ENCODE measurements around the gene IGHMBP2. TPM values are rescaled to one million over a fixed set of nuclear protein-coding genes. Genes with fewer than 3 reads are reported as not detected.

The IGHMBP2 gene
- total and polyA plus RNA-seq, 2 donors from 2014 or later, result 8.8 to 19.6 TPM

DNA sequence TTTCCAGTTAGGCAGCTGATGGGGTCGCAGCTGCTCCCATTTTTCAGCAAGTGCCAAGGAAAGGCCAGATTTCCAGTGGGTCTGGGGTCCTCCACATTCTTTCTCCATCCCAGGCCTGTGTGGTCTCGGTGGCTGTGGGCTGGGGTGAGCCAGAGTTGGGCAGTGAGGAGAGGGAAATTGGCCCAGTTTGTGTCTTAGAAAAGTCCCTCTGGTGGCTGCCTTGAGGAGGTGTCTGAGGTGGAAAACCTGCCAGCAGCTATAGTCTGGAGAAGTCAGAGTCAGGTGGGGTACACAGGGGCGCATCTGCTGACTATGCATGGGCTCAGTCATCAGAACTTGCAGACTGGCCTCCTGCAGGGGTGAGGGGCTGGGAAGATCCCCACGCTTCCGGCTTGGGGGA, 46.6 kb downstream of the IGHMBP2 start:
- Histone ChIP-seq H3K27ac (ENCODE audit: low read depth in 2 of 2, low read length in 2 of 2) (no peak overlapping the region), H3K9me3 (ENCODE audit: control insufficient read depth in 2 of 3, insufficient read depth in 1 of 3, low read length in 3 of 3) (no peaks in the 10 kb centered on the region), H3K4me1 (ENCODE audit: control insufficient read depth in 2 of 3, insufficient read depth in 2 of 3, low read depth in 1 of 3, low read length in 3 of 3) (no peaks in the 10 kb centered on the region), H3K27me3 (ENCODE audit: control insufficient read depth, insufficient read depth, low read length) (no peaks in the 10 kb centered on the region), H3K36me3 (ENCODE audit: control insufficient read depth in 2 of 3, insufficient read depth in 3 of 3, low read length in 3 of 3) (no peaks in the 10 kb centered on the region), H3K9ac (ENCODE audit: low read length in 3 of 3) (no peak overlapping the region), H3K4me3 (ENCODE audit: low read length in 3 of 3) (no peak overlapping the region)
- FAIRE-seq (no peak), DNase-seq (no peak)
- TF ChIP-seq, protein P1, sequence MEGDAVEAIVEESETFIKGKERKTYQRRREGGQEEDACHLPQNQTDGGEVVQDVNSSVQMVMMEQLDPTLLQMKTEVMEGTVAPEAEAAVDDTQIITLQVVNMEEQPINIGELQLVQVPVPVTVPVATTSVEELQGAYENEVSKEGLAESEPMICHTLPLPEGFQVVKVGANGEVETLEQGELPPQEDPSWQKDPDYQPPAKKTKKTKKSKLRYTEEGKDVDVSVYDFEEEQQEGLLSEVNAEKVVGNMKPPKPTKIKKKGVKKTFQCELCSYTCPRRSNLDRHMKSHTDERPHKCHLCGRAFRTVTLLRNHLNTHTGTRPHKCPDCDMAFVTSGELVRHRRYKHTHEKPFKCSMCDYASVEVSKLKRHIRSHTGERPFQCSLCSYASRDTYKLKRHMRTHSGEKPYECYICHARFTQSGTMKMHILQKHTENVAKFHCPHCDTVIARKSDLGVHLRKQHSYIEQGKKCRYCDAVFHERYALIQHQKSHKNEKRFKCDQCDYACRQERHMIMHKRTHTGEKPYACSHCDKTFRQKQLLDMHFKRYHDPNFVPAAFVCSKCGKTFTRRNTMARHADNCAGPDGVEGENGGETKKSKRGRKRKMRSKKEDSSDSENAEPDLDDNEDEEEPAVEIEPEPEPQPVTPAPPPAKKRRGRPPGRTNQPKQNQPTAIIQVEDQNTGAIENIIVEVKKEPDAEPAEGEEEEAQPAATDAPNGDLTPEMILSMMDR (IDR thresholded peaks at IDR 0.05; ENCODE audit: borderline replicate concordance, extremely low read depth, insufficient read depth), result no peak
- intact Hi-C loops (cut with DNase I), result no loop called here

DNA sequence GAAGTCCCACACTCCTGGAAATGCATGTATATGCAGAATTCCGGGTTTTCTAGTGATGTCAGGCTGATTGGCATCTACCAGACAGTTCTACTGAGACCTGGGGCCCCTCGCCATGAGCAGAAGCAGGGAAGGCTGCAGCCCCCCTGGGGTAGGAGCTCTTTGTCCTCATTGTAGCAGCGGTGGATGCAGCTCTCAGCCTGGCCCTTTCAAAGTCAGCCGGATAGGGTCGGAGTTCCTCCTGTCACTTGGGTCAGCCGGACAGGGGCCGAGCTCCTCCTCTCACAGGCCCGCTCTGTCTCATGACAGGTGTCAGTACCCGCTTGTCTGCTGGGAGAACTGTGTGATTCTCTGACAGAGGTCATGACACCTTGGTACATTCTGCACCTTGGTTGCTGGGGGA, 47.1 kb downstream of the IGHMBP2 start:
- Histone ChIP-seq H3K27ac (ENCODE audit: low read depth in 2 of 2, low read length in 2 of 2) (no peak overlapping the region), H3K4me3 (ENCODE audit: low read length in 3 of 3) (no peak overlapping the region), H3K9me3 (ENCODE audit: control insufficient read depth in 2 of 3, insufficient read depth in 1 of 3, low read length in 3 of 3) (no peaks in the 10 kb centered on the region), H3K36me3 (ENCODE audit: control insufficient read depth in 2 of 3, insufficient read depth in 3 of 3, low read length in 3 of 3) (no peaks in the 10 kb centered on the region), H3K27me3 (ENCODE audit: control insufficient read depth, insufficient read depth, low read length) (no peaks in the 10 kb centered on the region), H3K9ac (ENCODE audit: low read length in 3 of 3) (no peak overlapping the region), H3K4me1 (ENCODE audit: control insufficient read depth in 2 of 3, insufficient read depth in 2 of 3, low read depth in 1 of 3, low read length in 3 of 3) (no peaks in the 10 kb centered on the region)
- intact Hi-C loops (cut with DNase I), result no loop called here
- TF ChIP-seq, protein P1 (IDR thresholded peaks at IDR 0.05; ENCODE audit: borderline replicate concordance, extremely low read depth, insufficient read depth), result no peak
- DNase-seq, result no peak
- FAIRE-seq, result no peak

DNA sequence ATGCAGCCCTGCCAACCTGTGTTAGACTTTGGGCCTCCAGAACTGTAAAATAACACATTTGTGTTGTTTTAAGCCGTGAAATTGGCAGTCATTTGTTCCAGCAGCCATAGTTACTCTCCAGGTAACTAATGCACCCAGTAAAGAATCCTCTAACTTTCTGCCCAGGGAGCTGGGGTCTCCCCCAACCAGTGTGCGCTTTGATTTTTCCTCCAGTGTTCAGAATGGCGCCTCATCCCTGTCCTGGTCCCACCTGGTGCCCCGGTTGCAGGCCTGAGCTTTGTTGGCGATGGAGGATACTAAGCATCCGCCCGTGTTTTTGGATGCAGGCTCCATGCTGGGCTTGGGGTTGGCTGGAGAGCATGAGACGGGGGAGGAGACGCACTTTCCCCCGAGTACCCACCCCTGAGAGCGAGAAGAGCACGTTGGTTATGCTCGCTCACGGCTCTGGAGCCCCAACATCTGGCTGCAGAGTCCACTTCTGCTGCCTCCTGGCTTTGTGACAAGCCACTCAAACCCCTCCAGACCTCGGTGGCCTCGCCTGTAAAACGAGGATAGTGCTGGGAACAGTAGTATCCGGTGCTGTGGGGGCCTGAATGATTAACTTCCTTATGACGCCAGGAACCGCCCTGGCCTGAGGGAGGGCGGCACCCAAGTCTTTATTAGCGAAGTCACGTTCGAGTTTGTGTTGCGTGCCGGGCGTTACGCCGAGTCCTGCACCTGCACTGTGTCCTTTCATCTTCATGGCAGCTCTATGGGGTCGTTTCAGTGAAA, 51.3 kb downstream of the IGHMBP2 start:
- no peaks in the 10 kb centered on the region for H3K4me1 ChIP-seq (ENCODE audit: control insufficient read depth in 2 of 3, insufficient read depth in 2 of 3, low read depth in 1 of 3, low read length in 3 of 3)
- no peak overlapping the region for H3K9ac ChIP-seq (ENCODE audit: low read length in 3 of 3)
- DNase-seq (peak in 4 of 5 donors; percentile 60 to 79 (median 64)), FAIRE-seq (no peak)
- no peaks in the 10 kb centered on the region for H3K9me3 ChIP-seq (ENCODE audit: control insufficient read depth in 2 of 3, insufficient read depth in 1 of 3, low read length in 3 of 3)
- intact Hi-C loops (cut with DNase I), result no loop called here
- H3K36me3 ChIP-seq (ENCODE audit: control insufficient read depth in 2 of 3, insufficient read depth in 3 of 3, low read length in 3 of 3), result no peaks in the 10 kb centered on the region
- H3K4me3 ChIP-seq (ENCODE audit: low read length in 3 of 3), result peak overlapping the region in 1 of 3 donors; percentile 25
- TF ChIP-seq, protein P1 (IDR thresholded peaks at IDR 0.05; ENCODE audit: borderline replicate concordance, extremely low read depth, insufficient read depth), result no peak
- no peak overlapping the region for H3K27ac ChIP-seq (ENCODE audit: low read depth in 2 of 2, low read length in 2 of 2)
- H3K27me3 ChIP-seq (ENCODE audit: control insufficient read depth, insufficient read depth, low read length), result no peaks in the 10 kb centered on the region
